Measurements from ENCODE around the gene NOP10. TPM values are rescaled to one million over a fixed set of nuclear protein-coding genes. Genes with fewer than 3 reads are reported as not detected.

The NOP10 gene
- polyA plus RNA-seq, 2 of the 4 experiments (the other 2 are of a cell fraction) = 451 to 502 TPM

DNA sequence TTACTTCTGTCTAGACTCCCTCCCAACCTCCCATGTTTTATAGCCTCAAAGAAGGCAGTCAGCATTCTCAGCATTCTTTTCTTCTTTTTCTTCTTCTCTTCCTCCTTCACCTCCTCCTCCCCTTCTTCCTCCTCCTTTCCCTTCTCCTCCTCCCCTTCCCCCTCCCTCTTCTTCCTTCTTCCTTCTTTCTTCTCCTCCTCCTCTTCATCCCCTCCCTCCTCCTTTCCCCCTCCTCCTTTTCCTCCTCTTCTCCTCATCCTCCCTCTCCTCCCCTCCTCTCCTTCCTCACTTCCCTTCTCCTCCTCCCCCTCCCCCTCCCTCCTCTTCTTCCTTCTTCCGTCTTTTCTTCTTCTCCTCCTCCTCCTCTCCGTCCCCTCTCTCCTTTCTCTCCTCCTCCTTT lies 27.7 kb upstream of the NOP10 start:
- Histone ChIP-seq H3K9me3 (no peaks in the 10 kb centered on the region), H3K4me2 (no peak overlapping the region), H3K4me3 (no peak overlapping the region), H3K4me1 (peaks cover 16% of the 10 kb centered on the region), H3K27ac (no peak overlapping the region)
- TF ChIP-seq CBX2 (IDR thresholded peaks at IDR 0.05; ENCODE audit: borderline replicate concordance, low read depth) (no peak), RFX5 (IDR thresholded peaks at IDR 0.05) (no peak), CBX8 (IDR thresholded peaks at IDR 0.05) (no peak), HOXB13 (CRISPR knock-in tag; IDR thresholded peaks at IDR 0.05; ENCODE audit: low read depth) (no peak), EP300 (IDR thresholded peaks at IDR 0.05) (no peak), MAFK (IDR thresholded peaks at IDR 0.05; ENCODE audit: partially characterized antibody) (no peak), FOSB (CRISPR knock-in tag; IDR thresholded peaks at IDR 0.05) (no peak), CTCF (IDR thresholded peaks at IDR 0.05) (no peak), CHD4 (IDR thresholded peaks at IDR 0.05; ENCODE audit: borderline replicate concordance) (no peak), RARB (CRISPR knock-in tag; IDR thresholded peaks at IDR 0.05) (no peak), SREBF2 (IDR thresholded peaks at IDR 0.05) (no peak), HMGXB4 (CRISPR knock-in tag; IDR thresholded peaks at IDR 0.05; ENCODE audit: borderline replicate concordance) (no peak), BCL3 (IDR thresholded peaks at IDR 0.05) (no peak)
- TF ChIP-seq, protein P1, sequence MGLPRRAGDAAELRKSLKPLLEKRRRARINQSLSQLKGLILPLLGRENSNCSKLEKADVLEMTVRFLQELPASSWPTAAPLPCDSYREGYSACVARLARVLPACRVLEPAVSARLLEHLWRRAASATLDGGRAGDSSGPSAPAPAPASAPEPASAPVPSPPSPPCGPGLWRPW (IDR thresholded peaks at IDR 0.05) = no peak
- TF ChIP-seq, protein P2, sequence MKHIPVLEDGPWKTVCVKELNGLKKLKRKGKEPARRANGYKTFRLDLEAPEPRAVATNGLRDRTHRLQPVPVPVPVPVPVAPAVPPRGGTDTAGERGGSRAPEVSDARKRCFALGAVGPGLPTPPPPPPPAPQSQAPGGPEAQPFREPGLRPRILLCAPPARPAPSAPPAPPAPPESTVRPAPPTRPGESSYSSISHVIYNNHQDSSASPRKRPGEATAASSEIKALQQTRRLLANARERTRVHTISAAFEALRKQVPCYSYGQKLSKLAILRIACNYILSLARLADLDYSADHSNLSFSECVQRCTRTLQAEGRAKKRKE (CRISPR knock-in tag; IDR thresholded peaks at IDR 0.05; ENCODE audit: low read depth) = no peak
- ATAC-seq (no peak), FAIRE-seq (no peak), DNase-seq (ENCODE audit: low read depth in 1 of 2, low spot score in 1 of 2) (no peak)
- WGBS (ENCODE audit: missing lambda C conversion rate) = 75% methylated on average over 1 of the region's 2 CpGs
- ChIA-PET POLR2A (no interaction called here), CTCF (interaction anchor here (0.9 kb wide), 1 partner anchor 129 kb away, joined by 3 read pairs; no protein-coding TSS in a partner anchor)

DNA sequence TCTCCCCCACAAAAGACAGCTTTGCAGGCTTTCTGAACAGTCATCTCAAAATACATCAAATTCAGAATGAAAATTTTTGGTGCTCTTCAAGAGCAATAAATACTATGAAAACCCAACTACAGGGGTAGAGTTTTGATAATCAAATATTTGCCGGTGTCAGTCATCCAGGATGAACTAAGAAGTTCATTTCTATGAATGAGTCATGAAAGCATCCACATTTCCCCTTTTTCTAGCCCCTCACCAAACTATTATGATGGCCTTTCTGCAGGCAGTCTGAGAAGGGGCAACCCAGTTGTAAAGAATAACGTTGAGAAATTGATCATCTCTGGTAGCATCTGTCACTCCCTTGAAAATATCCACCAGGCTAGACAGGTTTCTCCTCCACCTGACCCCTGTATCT lies 27.2 kb upstream of the NOP10 start:
- Histone ChIP-seq H3K27ac (no peak overlapping the region), H3K9me3 (no peaks in the 10 kb centered on the region), H3K4me1 (peaks cover 22% of the 10 kb centered on the region), H3K4me3 (no peak overlapping the region), H3K4me2 (no peak overlapping the region)
- POLR2A ChIA-PET = no interaction called here
- WGBS (ENCODE audit: missing lambda C conversion rate) = 52% methylated on average over 2 of the region's 2 CpGs
- no peak for ATAC-seq
- CTCF ChIA-PET = interaction anchor here (0.9 to 1.2 kb wide), 3 partner anchors 27 to 161 kb away, joined by 3 to 6 read pairs (median 3); partner anchors contain the start of genes NOP10 and NUTM1
- no peak for DNase-seq (ENCODE audit: low read depth in 1 of 2, low spot score in 1 of 2)
- FAIRE-seq = no peak
- no peak for TF ChIP-seq RAD21 (conservative IDR thresholded peaks at IDR 0.05 in 1 of 2, IDR thresholded peaks at IDR 0.05 in 1 of 2)
- TF ChIP-seq REST (IDR thresholded peaks at IDR 0.05) = no peak
- TF ChIP-seq FOSL2 (IDR thresholded peaks at IDR 0.05) = no peak
- 0 out of 2 replicates have a peak, but pooled peaks have one; percentile 17 for TF ChIP-seq FOSL2 (CRISPR knock-in tag; IDR thresholded peaks at IDR 0.05)

All from A549 (cell line).